ENCODE data around the gene LAPTM4A. TPM values are rescaled to one million over a fixed set of nuclear protein-coding genes. Genes with fewer than 3 reads are reported as not detected.

LAPTM4A gene
- polyA plus RNA-seq, 4 donors: 432 to 524 (median 444) TPM

DNA sequence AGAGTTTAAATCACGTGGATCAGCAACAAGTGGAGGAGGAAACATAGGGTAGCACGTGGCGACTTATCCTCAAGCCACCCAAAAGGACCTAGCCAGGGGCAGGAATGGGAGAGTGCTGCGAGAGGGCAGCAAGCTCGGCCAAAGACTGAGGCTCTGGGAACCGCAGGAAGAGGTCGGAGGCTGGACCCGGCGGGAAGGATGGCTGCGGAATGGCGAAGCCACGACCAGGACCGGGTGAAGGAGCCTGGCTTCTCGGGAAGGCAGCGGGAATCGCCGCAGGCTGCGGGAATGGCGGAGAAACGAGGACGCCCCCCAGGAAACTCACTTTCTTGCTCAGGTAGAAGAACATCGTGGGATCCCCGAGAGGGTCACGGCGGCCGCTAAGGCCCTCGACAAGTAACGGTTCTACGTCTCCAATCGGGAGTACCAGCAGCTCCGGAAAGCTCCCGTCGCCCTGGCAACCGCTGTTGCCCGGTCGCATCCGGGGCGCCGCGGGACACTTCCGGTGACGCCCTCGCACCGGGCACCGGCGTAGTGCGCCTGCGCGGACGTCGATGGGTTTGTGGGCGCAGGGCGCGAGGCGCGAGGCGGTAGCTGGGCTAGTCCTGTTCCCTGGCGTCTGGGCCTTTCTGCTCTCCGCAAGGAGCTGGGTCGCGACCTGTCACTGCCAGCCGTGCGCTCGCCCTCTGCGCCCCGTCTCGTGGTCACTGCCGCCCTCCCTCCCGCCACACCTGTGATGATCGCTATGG is 61.6 kb downstream of the LAPTM4A start, which contains the start of gene WDR35:
Gene WDR35 (minus strand): TSS at position 439 of the 749 bp plus-strand sequence. CDS start 90 bp downstream, at position 349.
- DNase-seq (ENCODE audit: low read depth in 4 of 4, low spot score in 2 of 4): peak in 2 of 4 donors; percentile 75 to 76

DNA sequence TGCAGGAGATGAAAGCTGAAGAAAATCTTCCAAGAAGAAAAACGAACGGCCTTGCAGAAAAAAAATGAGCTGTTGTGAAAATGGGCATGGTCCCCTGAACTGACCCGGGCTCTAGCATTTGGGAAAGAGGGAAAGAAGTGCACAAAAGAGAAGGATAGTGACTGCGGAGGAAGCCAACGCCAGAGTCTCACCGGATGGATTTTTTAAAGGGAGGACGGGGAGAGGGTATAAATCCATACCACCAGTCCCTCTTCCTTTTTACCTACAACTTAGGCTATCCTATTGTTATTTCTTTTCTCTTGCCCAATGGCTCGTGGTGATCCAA is 62.1 kb downstream of the LAPTM4A start:
- DNase-seq (ENCODE audit: low read depth in 4 of 4, low spot score in 2 of 4): no peak

DNA sequence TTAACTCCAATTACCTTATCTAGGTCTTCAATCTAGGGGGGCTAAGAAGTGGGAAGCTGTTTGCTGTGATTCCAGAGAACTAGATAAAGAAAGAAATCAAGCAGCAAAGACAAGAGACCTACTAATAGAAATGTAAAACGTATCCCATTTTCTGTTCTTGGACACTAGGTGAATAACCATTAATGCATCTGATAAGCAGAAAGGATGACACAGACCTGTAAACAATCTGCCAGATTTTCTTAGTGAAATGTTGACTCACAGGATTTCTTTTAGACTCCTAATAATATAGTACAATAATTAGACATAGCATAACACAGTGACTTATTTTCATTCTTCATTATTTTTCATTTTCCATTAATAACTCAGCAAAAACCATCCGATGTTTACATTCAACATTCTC is 62.8 kb downstream of the LAPTM4A start:
- no peak for DNase-seq (ENCODE audit: low read depth in 4 of 4, low spot score in 2 of 4)

- DNase-seq (ENCODE audit: low read depth in 4 of 4, low spot score in 2 of 4): no peak
Measured at GRCh38 chr2:19987936-19988335, 63.5 kb downstream of the LAPTM4A start.

Other genes with a start within 250 kb of the LAPTM4A start
- gene TTC32, start 149.6 kb downstream of the LAPTM4A start, polyA plus RNA-seq (ENCODE audit: insufficient read length in 4 of 4): 10 to 100 TPM; 33.2 to 52.0 (median 41.2) TPM
- 10 to 100 TPM; 23.0 to 31.6 (median 28.3) TPM for gene WDR35, start 61.5 kb downstream of the LAPTM4A start, polyA plus RNA-seq (ENCODE audit: insufficient read length in 4 of 4)
- gene MATN3, start 39.0 kb downstream of the LAPTM4A start, polyA plus RNA-seq (ENCODE audit: insufficient read length in 4 of 4): 1 to 10 TPM; 3.0 to 4.3 (median 3.3) TPM
- 10 to 100 TPM; 25.4 to 32.3 (median 28.6) TPM for gene SDC1, start 173.5 kb upstream of the LAPTM4A start, polyA plus RNA-seq (ENCODE audit: insufficient read length in 4 of 4)

All from left renal cortex interstitium (tissue), 4 donors.